NCI-H1092 (cell line): ENCODE measurements around the gene TDRD12.
"Not testable (repeated sequence)": the region's sequence is repeated elsewhere in the genome, so short reads cannot be mapped to it uniquely, and the experiment has no call there.

Experiments used
- DNase-seq: peaks from one replicate; lab custom pipeline; 2025; lab: John Stamatoyannopoulos, UW

The TDRD12 gene

DNA sequence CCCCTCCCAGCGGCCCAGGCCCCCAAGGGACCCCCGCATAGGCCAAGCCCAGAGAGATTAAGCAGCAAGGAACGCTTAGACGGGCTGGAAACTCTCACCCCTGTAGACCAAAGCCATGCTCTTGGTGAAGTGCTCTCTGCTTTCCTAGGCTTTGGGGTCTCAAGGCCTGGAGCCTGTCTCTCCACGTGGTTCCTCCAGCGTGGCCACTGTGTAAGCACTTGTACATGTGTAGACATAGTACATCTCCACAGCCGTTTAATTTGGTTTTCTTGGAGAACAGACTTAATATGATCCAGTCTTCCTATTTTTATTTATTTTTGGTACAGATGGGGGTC lies 26.9 kb upstream of the TDRD12 start:
- DNase-seq, result no peak

DNA sequence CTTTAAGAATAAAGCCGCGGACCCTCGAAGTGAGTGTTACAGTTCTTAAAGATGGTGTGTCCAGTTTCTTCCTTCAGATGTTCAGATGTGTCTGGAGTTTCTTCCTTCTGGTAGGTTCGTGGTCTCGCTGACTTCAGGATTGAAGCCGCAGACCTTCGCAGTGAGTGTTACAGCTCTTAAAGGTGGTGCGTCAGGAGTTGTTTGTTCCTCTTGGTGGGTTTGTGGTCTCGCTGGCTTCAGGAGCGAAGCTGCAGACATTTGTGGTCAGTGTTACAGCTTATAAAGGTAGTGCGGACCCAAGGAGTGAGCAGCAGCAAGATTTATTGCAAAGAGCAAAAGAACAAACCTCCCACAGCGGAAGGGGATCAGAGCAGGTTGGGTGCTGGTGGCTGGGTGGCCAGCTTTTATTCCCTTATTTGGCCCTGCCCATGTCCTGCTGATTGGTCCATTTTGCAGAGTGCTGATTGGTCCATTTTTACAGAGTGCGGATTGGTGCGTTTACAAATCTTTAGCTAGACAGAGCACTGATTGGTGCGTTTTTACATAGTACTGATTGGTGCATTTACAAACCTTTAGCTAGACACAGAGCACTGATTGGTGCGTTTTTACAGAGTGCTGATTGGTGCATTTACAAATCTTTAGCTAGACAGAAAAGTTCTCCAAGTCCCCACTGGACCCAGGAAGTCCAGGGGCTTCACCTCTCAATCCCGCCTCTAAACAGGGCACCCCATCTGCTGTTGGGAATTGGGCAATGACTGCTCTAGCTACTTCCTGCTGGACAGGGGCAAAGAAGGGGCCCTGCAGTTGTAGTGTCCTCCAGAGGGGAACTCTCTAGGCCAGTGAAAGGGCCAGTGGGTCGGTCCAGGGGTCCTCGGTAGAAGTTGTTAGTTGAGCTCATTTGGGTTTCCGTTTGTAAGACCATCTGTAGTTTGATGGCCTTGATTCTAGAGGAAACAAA lies 26.1 kb upstream of the TDRD12 start:
- DNase-seq, result not testable (repeated sequence)

DNA sequence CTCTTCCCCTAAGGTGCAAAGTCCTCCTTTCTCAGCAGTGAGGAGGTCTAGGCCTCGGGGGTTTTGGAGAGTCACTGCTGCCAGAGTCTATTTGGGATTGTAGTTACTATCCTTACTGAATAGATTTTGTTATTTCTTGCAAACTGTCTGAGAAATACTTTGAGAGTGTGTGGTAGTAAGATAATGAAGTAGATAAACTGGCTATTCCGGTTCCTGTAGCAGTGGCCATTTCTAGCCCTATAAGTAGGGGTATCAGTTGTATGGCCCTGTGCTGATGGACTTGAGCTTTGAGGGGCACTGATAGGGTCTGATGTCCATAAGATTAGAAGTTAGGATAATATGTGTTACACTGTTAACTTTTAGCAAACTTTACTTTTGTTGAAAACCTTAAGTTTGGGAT lies 25.3 kb upstream of the TDRD12 start:
- DNase-seq, result not testable (repeated sequence)

DNA sequence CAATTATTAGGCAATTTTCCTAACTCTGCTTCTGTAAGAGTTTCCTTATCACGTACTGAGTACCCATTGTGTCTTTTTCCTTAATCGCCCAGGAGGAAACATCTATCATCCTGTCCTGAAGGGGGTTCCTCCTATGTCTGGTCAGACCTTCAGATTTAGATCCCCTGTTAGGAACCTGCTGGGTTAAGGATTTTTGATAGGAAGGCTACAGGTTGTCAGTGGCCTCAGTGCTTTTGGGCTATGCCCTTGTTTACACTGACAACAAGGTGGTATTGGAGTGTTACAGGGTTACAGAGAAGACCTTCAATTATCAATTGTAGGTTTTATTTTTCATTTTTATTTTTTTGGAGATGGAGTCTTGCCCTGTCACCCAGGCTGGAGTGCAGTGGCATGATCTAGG lies 24.7 kb upstream of the TDRD12 start:
- DNase-seq, result not testable (repeated sequence)

DNA sequence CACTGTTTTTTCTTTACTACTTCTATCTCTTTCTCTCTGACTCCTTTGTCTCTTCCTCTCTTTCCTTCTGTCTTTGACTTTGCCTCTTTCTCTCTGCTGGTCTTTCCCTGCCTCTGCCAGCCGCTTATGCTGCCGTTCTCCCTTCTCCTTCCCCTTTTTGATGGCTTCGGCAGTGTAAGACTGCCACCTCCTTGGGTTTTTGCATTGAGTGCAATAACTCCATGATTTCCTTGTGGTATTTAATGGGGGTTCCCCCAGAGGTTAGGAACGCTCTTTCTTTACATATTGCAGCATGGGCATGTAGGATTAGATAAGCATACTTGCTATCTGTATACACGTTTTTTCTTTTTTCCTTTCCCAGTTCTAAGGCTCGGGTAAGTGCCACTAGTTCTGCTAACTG lies 24.1 kb upstream of the TDRD12 start:
- not testable (repeated sequence) for DNase-seq

DNA sequence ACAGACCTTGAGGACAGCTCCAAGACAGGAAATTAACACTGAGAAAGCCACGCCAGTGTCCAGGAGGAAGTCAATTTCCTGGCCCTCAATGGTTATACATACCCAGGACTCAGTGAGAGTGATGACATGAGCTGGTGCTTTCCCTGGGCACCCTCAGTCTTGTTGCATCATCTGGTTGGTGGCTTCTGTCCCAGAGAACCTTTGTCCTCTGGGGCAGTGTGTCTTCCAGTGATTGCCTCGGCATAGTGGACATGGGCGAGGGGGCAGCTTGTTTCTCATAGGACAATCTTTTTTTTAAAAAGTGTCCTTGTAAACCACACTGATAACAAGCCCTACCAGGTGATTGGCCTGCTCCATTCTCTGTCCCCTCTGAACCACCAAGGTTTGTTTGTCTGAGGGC lies 22.8 kb upstream of the TDRD12 start:
- DNase-seq, result not testable (repeated sequence)

DNA sequence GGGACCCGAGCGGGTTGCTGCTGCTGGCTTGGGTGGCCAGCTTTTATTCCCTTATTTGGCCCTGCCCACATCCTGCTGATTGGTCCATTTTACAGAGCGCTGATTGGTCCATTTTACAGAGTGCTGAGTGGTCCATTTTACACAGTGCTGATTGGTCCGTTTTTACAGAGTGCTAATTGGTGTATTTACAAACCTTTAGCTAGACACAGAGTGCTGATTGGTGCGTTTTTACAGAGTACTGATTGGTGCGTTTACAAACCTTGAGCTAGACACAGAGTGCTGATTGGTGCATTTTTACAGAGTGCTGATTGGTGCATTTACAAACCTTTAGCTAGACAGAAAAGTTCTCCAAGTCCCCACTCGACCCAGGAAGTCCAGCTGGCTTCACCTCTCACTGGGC lies 19.4 kb upstream of the TDRD12 start:
- DNase-seq, result not testable (repeated sequence)

DNA sequence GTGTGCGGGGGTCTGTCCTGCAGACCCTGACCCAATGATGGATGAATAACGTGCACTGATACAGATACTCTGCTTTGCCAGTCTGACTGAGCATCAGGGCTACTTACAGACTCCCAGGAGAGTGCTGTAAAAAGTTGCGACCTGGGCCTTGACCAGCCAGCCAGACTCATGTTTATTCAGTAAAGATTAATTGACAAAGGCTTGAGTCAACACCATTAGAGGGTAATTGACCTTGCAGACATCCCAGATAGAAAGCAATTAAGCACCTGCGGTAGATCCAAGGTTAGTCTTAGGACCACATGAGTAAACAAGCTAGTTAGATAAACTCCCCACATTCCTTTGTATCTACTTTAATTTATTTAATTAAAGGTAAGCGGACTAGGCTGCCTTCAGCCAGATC lies 17.6 kb upstream of the TDRD12 start:
- no peak for DNase-seq

DNA sequence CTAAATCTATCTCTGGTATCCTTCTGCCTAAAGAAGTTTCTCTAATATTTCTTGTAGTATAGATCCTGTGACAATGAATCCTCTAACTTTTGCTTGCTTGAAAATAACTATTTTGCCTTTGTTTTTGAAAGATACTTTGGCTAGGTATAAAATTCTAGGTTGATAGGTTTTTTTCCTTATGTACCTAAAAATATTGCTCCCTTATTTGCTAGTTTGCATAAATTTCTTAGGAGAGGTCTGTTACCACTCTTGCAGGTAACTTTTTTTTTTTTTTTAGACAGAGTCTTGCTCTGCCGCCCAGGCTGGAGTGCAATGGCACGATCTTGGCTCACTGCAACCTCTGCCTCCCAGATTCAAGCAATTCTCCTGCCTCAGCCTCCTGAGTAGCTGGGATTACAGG lies 15.6 kb upstream of the TDRD12 start:
- not testable (repeated sequence) for DNase-seq

DNA sequence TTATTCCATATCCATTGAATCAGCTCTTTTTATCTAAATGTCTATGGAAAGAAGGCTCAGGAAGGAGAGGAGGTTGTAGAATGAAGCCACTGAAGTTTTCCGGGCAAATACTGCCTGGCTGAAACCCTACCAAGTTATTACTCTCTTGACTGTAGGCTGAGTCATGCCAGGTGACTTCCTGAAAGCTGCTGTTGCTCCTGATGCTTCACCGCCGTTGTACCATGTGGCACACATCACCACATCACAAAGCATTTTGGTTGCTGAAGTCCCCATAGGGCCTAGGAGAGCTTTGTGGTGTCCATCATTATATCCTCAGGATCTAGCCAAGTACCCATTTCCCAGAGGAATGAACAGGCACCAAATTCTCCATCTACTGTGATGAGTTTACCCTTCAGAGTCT lies 11.1 kb upstream of the TDRD12 start:
- no peak for DNase-seq

DNA sequence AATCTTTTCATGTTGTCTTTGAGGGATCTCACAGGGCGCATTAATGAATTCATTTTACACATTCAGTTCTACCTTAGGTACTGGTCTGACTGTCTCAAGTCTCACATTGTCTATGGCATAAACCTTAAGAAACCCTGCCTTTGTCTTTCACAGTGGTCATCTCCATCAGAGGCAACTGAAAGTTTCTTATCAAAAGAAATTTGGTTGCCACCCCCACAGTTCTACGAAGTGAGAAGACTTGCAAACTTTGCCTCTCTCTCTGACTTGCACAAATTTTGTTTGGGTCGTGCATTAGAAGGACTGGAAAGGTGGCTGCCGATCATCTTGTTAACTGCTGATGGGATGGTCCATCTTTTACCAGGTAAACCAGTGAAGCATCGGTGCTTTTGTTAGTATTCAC lies 10.5 kb upstream of the TDRD12 start:
- no peak for DNase-seq

DNA sequence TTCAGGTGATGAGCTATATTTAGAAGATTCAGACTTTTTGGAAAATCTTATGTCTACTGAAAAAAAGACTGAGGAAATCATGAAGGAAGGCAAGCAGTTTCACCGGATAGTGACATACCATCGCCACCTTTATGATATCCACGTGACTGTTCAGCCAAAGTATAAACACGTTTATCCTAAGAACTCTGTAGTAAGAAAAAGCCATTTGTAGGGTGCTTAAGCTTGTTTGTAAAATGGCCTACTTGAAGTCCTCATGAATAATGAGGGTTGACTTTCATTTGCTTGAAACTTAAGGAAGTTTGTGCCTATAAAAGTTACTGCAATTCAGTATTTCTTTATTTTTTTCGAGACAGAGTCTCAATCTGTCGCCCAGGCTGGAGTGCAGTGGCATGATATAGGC lies 7.8 kb upstream of the TDRD12 start:
- no peak for DNase-seq

DNA sequence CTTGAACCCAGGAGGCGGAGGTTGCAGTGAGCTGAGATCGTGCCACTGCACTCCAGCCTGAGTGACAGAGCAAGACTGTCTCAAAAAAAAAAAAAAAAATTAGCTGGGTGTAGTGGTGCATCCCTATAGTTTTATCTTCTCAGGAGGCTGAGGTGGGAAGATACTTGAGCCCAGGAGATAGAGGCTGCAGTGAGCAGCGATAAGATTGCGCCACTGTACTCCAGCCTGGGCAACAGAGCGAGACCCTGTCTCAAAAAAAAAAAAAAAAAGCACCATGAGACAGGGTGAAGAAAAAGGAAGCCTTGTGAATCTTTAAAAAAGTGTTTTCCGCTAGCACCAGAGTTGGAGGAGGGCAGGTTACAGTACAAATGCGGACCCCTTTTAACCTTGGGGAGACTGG lies 3.4 kb upstream of the TDRD12 start:
- DNase-seq, result not testable (repeated sequence)

DNA sequence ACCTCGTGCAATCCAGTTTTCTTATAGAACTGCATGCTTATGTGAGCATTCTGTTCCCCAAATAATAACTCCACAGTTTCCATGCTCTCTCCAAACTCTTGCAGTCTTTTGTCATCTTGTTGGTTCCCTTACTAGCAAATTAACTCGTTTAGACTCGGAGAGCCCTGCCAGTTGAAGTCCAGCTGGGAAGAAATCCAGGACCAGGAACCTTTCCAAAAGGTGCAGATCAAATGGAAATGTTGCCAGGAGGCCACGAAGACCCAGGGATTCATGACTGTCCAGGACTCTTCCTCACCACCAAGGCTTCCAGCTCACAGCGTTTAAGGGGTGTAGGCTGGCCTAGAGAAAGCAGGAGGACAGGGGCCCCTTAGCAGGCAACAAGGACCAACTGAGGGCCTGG lies 2.1 kb upstream of the TDRD12 start:
- no peak for DNase-seq

DNA sequence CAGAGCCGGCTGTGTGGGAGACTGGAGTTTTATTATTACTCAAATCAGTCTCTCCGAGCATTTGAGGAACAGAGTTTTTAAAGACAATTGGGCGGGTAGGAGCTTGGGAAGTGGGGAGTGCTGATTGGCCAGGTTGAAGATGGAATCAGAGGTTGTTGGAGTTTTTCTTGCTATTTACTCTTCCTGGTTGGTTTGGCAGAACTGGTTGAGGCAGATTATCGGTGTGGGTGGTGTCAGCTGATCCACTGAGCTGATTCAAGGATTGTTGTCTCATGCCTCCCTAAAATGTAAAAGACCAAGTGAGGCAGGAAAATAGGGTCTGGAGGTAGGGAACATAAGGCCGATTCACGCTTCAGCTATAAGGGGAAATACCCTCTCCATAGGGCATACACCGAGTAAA lies 1.3 kb upstream of the TDRD12 start:
- no peak for DNase-seq

DNA sequence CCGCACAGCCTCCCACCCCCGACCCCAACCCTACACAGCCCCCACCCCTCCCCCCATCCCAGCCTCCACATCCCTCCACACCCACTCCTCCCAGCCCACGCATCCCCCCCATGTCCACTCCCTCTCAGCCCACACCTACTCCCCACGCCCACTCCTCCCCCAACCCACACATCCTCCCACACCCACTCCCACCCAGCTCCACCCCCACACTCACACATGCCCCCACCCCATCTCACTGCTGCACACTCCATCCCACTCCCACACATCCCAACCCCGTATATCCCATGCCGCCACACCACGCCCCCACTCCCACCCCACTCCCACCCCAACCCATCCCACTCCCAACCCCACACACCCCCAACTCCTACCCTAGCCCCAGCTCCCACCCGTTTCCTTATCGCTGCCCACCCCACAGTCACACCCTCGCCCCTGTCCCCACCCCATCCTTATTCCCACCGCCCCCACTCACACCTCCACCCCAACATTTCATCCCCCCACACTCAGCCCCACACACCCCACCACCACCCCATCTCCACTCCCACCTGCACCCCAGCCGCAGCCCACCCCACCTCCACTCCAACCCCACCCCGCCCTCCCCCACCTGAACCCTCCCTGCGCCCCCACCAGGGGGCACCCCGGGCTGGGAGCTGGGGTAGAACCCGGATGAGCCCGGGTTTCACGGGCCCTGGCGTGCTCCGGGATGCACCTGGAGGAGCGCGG lies 809 bp downstream of the TDRD12 start:
- DNase-seq, result no peak

DNA sequence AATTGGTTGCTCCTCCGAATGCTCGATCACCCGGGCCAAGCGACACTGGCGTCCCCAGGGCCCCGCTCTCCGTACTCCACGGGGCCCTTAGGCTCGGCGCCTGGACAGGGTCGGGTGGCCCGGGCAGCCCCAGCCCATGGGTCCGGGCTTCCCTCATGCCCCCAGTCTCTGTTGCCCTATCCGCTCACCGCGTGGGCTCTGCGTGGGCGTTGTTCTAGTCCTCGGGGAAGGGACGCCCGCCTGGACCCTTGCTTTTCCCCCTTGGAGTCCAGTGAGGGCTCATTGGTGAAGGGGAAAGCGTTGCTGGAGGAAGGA lies 1.3 kb downstream of the TDRD12 start:
- no peak for DNase-seq

DNA sequence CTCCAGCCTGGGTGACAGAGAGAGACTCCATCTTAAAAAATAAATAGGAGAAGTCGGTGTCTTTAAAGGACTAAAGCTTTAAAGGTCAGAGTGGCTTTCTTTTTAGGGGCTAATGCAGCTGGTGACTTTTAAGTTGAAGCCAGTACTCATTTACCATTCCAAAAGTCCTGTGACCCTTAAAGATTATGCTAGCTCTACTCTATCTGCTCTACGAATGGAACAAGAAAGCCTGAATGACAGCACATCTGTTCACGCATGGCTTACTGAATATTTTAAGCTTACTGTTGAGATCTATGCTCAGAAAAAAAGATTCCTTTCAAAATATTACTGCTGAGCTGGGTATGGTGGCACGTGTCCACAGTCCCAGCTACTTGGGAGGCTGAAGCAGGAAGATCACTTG lies 16.4 kb downstream of the TDRD12 start:
- DNase-seq, result no peak

DNA sequence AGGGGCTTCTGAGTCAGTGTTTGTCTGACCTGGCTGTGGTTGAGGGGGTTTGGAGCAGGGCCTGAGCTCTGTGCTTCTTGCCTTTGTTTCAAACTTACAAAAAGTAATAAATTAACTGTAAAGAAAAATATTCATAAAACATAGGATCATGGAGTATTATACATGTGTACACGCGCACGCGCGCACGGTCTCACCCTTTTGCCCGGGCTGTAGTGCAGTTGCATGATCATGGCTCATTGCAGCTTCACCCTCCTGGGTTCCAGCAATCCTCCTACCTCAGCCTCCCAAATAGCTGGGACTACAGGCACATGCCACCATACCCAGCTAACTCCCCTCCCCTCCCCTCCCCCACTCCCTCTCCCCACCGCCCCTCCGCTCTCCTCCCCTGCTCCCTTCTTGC lies 23.5 kb downstream of the TDRD12 start:
- DNase-seq, result no peak

DNA sequence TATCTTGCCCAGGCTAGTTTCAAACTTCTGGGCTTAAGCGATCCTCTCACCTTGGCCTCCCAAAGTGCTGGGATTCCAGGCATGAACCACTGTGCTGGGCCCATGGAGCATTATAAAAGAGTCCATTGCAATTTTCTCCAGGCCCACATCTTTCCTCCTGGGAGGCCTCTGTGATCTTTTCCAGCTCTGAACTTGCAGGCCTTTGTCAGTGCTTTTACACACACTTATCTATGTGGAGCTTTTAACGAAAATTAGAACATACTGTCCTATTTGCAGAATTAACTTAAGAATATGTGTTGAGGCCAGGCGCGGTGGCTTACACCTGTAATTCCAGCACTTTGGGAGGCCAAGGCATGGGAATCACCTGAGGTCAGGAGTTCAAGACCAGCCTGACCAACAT lies 23.9 kb downstream of the TDRD12 start:
- no peak for DNase-seq

DNA sequence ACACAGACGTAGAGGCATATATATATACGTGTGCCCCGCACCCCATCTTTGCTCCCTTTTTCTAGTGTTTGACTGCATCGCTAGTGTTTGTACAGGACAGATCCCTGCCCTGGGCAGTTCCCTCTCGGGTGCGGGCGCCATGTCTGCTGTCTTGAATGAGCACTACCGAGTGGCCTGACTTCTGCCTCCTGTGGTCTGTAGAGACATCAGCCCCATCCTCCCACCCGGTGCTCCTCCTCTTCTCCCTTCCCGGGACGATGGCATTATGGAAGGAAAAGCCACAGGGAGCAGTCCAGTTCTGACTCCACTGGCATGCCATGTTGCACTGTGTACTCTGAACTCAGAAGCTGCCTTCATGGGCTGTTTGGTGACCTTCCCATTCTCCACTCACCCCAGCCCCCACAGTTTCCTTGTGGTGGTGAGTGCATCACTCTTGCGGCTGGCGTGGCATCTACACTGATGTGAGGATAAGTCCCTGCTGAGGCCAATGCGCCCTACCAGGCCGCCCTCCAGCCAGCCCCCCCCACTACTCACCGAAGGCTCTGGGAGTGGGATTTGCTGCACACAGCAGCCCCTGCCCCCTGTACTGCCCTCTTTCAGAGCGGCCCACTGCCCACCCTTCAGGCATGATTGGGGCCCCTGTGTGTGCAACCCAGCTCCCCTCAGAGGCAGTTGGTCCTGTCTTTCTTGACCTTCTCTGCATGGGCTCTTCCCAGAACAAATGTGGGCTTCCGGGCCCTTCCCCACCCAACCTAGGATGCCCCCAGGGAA lies 25.2 kb downstream of the TDRD12 start:
- DNase-seq, result no peak

DNA sequence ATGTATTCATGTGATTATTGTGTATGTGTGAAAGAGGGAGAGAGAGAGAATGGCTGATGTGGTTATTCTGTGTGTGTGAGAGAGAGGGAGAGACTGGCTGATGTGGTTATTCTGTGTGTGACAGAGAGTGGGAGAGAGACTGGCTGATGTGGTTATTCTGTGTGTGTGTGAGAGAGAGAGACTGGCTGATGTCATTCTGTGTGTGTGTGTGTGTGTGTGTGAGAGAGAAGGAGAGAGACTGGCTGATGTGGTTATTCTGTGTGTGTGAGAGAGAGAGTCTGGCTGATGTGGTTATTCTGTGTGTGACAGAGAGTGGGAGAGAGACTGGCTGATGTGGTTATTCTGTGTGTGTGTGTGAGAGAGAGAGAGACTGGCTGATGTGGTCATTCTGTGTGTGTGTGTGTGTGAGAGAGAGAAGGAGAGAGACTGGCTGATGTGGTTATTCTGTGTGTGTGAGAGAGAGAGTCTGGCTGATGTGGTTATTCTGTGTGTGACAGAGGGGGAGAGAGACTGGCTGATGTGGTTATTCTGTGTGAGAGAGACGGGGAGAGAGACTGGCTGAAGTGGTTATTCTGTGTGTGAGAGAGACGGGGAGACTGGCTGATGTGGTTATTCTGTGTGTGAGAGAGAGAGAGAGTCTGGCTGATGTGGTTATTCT lies 26.2 kb downstream of the TDRD12 start:
- DNase-seq, result not testable (repeated sequence)
